Measurements from ENCODE around the gene EIF4E1B. TPM values are rescaled to one million over a fixed set of nuclear protein-coding genes. Genes with fewer than 3 reads are reported as not detected.

EIF4E1B gene
- total and polyA plus RNA-seq, 2 experiments from 2014 or later: 0.17 TPM; not detected in 1

DNA sequence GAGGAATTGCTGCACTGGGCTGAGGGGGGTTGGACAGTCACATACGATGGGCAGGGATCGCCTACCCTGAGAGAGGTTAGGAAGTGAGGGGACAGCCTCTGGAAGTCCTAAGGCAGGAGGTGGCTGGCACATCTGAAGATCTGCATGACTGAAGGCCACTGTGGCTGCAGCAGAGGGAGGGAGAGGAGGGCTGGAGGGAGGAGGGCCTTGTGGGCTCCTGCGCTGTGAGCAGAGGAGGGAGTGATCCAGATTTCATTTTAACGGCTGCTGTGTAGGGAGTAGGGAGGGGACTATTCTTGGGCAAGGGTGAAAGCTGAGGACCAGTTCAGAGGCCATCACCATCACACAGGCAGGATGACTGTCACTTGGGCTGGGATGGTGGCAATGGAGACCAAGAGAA is 7.1 kb downstream of the EIF4E1B start (continued):
- TF ChIP-seq ZNF114 (CRISPR knock-in tag; IDR thresholded peaks at IDR 0.05) (no peak), STAT1 (IDR thresholded peaks at IDR 0.05; ENCODE audit: unreplicated experiment) (no peak), NANOG (IDR thresholded peaks at IDR 0.05; ENCODE audit: borderline replicate concordance) (no peak), EZH2phosphoT487 (IDR thresholded peaks at IDR 0.05; ENCODE audit: unreplicated experiment) (no peak)

DNA sequence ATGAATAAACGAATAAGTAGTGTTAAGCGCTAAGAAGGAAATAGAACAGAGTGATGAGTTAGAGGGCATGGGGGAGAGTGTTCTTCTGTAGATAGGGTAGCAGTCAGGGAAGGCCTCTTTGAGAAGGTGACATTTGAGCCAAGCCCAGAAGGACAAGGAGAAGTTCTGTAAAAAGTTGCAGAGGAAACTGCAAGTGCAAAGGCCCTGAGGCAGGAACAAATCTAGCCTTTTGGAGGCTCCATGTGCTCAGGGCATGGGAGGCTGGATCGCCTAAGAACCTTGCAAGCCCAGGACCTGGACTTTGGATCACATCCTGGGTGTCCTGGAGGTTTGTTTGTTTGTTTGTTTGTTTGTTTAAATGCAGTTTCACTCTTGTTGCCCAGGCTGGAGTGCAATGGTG is 8.0 kb downstream of the EIF4E1B start:
- Histone ChIP-seq H3K36me3 (ENCODE audit: insufficient read depth) (no peaks in the 10 kb centered on the region), H3F3A (replicated peaks; ENCODE audit: low read depth) (no peaks in the 10 kb centered on the region), H3K4me3 (no peak overlapping the region), H3K4me1 (ENCODE audit: insufficient read depth) (peaks cover 5% of the 10 kb centered on the region; the same call in 1 of the 2 replicates), H4K20me1 (replicated peaks; ENCODE audit: insufficient read depth) (no peaks in the 10 kb centered on the region), H2AFZ (no peak overlapping the region), H3K27me3 (ENCODE audit: insufficient read depth) (no peaks in the 10 kb centered on the region; the same call in 1 of the 2 replicates), H3K79me2 (replicated peaks; ENCODE audit: insufficient read depth) (no peaks in the 10 kb centered on the region), H3K4me2 (no peak overlapping the region), H3K27ac (ENCODE audit: low read depth) (no peak overlapping the region), H3K9me2 (ENCODE audit: insufficient read depth) (no peaks in the 10 kb centered on the region)
- no peaks in the 10 kb centered on the region for H3K36me3 Mint-ChIP-seq (ENCODE audit: low read depth)
- H3K27me3 Mint-ChIP-seq (ENCODE audit: insufficient read depth, low read depth, poor library complexity): peaks cover 27% of the 10 kb centered on the region
- no peak for ATAC-seq
- TF ChIP-seq, protein P1, sequence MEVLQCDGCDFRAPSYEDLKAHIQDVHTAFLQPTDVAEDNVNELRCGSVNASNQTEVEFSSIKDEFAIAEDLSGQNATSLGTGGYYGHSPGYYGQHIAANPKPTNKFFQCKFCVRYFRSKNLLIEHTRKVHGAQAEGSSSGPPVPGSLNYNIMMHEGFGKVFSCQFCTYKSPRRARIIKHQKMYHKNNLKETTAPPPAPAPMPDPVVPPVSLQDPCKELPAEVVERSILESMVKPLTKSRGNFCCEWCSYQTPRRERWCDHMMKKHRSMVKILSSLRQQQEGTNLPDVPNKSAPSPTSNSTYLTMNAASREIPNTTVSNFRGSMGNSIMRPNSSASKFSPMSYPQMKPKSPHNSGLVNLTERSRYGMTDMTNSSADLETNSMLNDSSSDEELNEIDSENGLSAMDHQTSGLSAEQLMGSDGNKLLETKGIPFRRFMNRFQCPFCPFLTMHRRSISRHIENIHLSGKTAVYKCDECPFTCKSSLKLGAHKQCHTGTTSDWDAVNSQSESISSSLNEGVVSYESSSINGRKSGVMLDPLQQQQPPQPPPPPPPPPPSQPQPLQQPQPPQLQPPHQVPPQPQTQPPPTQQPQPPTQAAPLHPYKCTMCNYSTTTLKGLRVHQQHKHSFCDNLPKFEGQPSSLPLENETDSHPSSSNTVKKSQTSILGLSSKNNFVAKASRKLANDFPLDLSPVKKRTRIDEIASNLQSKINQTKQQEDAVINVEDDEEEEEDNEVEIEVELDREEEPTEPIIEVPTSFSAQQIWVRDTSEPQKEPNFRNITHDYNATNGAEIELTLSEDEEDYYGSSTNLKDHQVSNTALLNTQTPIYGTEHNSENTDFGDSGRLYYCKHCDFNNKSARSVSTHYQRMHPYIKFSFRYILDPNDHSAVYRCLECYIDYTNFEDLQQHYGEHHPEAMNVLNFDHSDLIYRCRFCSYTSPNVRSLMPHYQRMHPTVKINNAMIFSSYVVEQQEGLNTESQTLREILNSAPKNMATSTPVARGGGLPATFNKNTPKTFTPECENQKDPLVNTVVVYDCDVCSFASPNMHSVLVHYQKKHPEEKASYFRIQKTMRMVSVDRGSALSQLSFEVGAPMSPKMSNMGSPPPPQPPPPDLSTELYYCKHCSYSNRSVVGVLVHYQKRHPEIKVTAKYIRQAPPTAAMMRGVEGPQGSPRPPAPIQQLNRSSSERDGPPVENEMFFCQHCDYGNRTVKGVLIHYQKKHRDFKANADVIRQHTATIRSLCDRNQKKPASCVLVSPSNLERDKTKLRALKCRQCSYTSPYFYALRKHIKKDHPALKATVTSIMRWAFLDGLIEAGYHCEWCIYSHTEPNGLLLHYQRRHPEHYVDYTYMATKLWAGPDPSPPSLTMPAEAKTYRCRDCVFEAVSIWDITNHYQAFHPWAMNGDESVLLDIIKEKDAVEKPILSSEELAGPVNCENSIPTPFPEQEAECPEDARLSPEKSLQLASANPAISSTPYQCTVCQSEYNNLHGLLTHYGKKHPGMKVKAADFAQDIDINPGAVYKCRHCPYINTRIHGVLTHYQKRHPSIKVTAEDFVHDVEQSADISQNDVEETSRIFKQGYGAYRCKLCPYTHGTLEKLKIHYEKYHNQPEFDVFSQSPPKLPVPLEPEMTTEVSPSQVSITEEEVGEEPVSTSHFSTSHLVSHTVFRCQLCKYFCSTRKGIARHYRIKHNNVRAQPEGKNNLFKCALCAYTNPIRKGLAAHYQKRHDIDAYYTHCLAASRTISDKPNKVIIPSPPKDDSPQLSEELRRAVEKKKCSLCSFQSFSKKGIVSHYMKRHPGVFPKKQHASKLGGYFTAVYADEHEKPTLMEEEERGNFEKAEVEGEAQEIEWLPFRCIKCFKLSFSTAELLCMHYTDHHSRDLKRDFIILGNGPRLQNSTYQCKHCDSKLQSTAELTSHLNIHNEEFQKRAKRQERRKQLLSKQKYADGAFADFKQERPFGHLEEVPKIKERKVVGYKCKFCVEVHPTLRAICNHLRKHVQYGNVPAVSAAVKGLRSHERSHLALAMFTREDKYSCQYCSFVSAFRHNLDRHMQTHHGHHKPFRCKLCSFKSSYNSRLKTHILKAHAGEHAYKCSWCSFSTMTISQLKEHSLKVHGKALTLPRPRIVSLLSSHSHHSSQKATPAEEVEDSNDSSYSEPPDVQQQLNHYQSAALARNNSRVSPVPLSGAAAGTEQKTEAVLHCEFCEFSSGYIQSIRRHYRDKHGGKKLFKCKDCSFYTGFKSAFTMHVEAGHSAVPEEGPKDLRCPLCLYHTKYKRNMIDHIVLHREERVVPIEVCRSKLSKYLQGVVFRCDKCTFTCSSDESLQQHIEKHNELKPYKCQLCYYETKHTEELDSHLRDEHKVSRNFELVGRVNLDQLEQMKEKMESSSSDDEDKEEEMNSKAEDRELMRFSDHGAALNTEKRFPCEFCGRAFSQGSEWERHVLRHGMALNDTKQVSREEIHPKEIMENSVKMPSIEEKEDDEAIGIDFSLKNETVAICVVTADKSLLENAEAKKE (CRISPR knock-in tag; IDR thresholded peaks at IDR 0.05): no peak
- TF ChIP-seq EZH2phosphoT487 (IDR thresholded peaks at IDR 0.05; ENCODE audit: unreplicated experiment) (no peak), JUNB (IDR thresholded peaks at IDR 0.05; ENCODE audit: unreplicated experiment) (no peak), STAT1 (IDR thresholded peaks at IDR 0.05; ENCODE audit: unreplicated experiment) (no peak), CREB1 (CRISPR knock-in tag; IDR thresholded peaks at IDR 0.05; ENCODE audit: low read depth) (no peak), ZNF114 (CRISPR knock-in tag; IDR thresholded peaks at IDR 0.05) (no peak), EZH2 (IDR thresholded peaks at IDR 0.05; ENCODE audit: low read depth, unreplicated experiment) (no peak), ZNF331 (CRISPR knock-in tag; IDR thresholded peaks at IDR 0.05; ENCODE audit: low read depth) (no peak), NANOG (IDR thresholded peaks at IDR 0.05; ENCODE audit: borderline replicate concordance) (no peak), POLR2AphosphoS5 (IDR thresholded peaks at IDR 0.05; ENCODE audit: low read depth) (no peak)
- TF ChIP-seq, protein P2, sequence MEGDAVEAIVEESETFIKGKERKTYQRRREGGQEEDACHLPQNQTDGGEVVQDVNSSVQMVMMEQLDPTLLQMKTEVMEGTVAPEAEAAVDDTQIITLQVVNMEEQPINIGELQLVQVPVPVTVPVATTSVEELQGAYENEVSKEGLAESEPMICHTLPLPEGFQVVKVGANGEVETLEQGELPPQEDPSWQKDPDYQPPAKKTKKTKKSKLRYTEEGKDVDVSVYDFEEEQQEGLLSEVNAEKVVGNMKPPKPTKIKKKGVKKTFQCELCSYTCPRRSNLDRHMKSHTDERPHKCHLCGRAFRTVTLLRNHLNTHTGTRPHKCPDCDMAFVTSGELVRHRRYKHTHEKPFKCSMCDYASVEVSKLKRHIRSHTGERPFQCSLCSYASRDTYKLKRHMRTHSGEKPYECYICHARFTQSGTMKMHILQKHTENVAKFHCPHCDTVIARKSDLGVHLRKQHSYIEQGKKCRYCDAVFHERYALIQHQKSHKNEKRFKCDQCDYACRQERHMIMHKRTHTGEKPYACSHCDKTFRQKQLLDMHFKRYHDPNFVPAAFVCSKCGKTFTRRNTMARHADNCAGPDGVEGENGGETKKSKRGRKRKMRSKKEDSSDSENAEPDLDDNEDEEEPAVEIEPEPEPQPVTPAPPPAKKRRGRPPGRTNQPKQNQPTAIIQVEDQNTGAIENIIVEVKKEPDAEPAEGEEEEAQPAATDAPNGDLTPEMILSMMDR (conservative IDR thresholded peaks at IDR 0.05; ENCODE audit: low read depth in 2 of 2): no peak
- TF ChIP-seq, protein P3, sequence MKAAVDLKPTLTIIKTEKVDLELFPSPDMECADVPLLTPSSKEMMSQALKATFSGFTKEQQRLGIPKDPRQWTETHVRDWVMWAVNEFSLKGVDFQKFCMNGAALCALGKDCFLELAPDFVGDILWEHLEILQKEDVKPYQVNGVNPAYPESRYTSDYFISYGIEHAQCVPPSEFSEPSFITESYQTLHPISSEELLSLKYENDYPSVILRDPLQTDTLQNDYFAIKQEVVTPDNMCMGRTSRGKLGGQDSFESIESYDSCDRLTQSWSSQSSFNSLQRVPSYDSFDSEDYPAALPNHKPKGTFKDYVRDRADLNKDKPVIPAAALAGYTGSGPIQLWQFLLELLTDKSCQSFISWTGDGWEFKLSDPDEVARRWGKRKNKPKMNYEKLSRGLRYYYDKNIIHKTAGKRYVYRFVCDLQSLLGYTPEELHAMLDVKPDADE (IDR thresholded peaks at IDR 0.05): no peak
- TF ChIP-seq, protein P4, sequence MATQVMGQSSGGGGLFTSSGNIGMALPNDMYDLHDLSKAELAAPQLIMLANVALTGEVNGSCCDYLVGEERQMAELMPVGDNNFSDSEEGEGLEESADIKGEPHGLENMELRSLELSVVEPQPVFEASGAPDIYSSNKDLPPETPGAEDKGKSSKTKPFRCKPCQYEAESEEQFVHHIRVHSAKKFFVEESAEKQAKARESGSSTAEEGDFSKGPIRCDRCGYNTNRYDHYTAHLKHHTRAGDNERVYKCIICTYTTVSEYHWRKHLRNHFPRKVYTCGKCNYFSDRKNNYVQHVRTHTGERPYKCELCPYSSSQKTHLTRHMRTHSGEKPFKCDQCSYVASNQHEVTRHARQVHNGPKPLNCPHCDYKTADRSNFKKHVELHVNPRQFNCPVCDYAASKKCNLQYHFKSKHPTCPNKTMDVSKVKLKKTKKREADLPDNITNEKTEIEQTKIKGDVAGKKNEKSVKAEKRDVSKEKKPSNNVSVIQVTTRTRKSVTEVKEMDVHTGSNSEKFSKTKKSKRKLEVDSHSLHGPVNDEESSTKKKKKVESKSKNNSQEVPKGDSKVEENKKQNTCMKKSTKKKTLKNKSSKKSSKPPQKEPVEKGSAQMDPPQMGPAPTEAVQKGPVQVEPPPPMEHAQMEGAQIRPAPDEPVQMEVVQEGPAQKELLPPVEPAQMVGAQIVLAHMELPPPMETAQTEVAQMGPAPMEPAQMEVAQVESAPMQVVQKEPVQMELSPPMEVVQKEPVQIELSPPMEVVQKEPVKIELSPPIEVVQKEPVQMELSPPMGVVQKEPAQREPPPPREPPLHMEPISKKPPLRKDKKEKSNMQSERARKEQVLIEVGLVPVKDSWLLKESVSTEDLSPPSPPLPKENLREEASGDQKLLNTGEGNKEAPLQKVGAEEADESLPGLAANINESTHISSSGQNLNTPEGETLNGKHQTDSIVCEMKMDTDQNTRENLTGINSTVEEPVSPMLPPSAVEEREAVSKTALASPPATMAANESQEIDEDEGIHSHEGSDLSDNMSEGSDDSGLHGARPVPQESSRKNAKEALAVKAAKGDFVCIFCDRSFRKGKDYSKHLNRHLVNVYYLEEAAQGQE (IDR thresholded peaks at IDR 0.05; ENCODE audit: unreplicated experiment): no peak
- peaks cover 5% of the 10 kb centered on the region; the same call in 2 of the 3 replicates for H3K9me3 Mint-ChIP-seq
- H3K27ac Mint-ChIP-seq: no peak overlapping the region
- no peak overlapping the region for H3K4me3 Mint-ChIP-seq
- H3K4me1 Mint-ChIP-seq: peaks cover 43% of the 10 kb centered on the region
- no peak for DNase-seq (ENCODE audit: low spot score)
